H9 (cell line): Measurements from ENCODE around the gene HIP1. TPM values are rescaled to one million over a fixed set of nuclear protein-coding genes. Genes with fewer than 3 reads are reported as not detected.
"Not testable (repeated sequence)": the region's sequence is repeated elsewhere in the genome, so short reads cannot be mapped to it uniquely, and the experiment has no call there.

Experiments used
- DNase-seq: peaks from one replicate; pipeline ENCODE4 v3.0.0-alpha.2; 2017
- H2AFZ ChIP-seq: one replicate; pipeline ENCODE4 v1.6.1; 2013; ENCODE audit warnings: mild to moderate bottlenecking, low read length, control low read depth, moderate library complexity
- H2AK5ac ChIP-seq: 2 replicates; pipeline ENCODE4 v1.6.1; 2013; ENCODE audit warnings: low read length, control low read depth, mixed read lengths; ENCODE audit not compliant: insufficient read length
- H2BK120ac ChIP-seq: one replicate; pipeline ENCODE4 v1.6.1; 2013; ENCODE audit warnings: low read depth, mild to moderate bottlenecking, low read length, control low read depth, inconsistent platforms; ENCODE audit not compliant: poor library complexity, severe bottlenecking
- H2BK12ac ChIP-seq: 2 replicates; pipeline ENCODE4 v1.6.1; 2013; ENCODE audit warnings: low read length, control low read depth, mixed read lengths, low read depth; ENCODE audit not compliant: insufficient read length
- H2BK15ac ChIP-seq: 2 replicates; pipeline ENCODE4 v1.6.1; 2013; ENCODE audit warnings: low read depth, low read length, control low read depth
- H2BK20ac ChIP-seq: one replicate; pipeline ENCODE4 v1.6.1; 2013; ENCODE audit warnings: low read depth, mild to moderate bottlenecking, low read length, control low read depth, inconsistent platforms; ENCODE audit not compliant: poor library complexity, severe bottlenecking
- H2BK5ac ChIP-seq: 2 replicates; pipeline ENCODE4 v1.6.1; 2013; ENCODE audit warnings: low read length, control low read depth, mixed read lengths; ENCODE audit not compliant: insufficient read length
- H3K14ac ChIP-seq: 2 replicates; pipeline ENCODE4 v1.6.1; 2013; ENCODE audit warnings: low read length, control low read depth; ENCODE audit not compliant: insufficient read depth
- H3K18ac ChIP-seq: 2 replicates; pipeline ENCODE4 v1.6.1; 2013; ENCODE audit warnings: low read depth, mild to moderate bottlenecking, mixed read lengths, low read length, control low read depth; ENCODE audit not compliant: insufficient read length
- H3K23ac ChIP-seq: 2 replicates; pipeline ENCODE4 v1.6.1; 2013; ENCODE audit warnings: low read length, control low read depth, mixed read lengths, low read depth; ENCODE audit not compliant: insufficient read length
- H3K23me2 ChIP-seq: 2 replicates; pipeline ENCODE4 v1.6.1; 2013; ENCODE audit warnings: low read depth, mild to moderate bottlenecking, mixed read lengths, low read length, control low read depth; ENCODE audit not compliant: insufficient read length, poor library complexity, severe bottlenecking
- H3K27ac ChIP-seq: 2 replicates; pipeline ENCODE4 v1.5.1; 2013; ENCODE audit warnings: low read length, control low read depth, mixed read lengths, low read depth; ENCODE audit not compliant: insufficient read length
- H3K27me3 ChIP-seq: 2 replicates; pipeline ENCODE4 v1.6.1; 2013; ENCODE audit warnings: low read length, control low read depth, inconsistent platforms; ENCODE audit not compliant: insufficient read depth
- H3K4ac ChIP-seq: 2 replicates; pipeline ENCODE4 v1.6.1; 2013; ENCODE audit warnings: low read depth, mild to moderate bottlenecking, control low read depth, inconsistent platforms, low read length, moderate library complexity
- H3K4me1 ChIP-seq: 2 replicates; pipeline ENCODE4 v1.6.1; 2013; ENCODE audit warnings: low read length, control low read depth, inconsistent platforms; ENCODE audit not compliant: insufficient read depth
- H3K4me2 ChIP-seq: 2 replicates; pipeline ENCODE4 v1.6.1; 2013; ENCODE audit warnings: low read length, control low read depth, mixed read lengths; ENCODE audit not compliant: insufficient read length, insufficient read depth
- H3K56ac ChIP-seq: 2 replicates; pipeline ENCODE4 v1.6.1; 2013; ENCODE audit warnings: low read depth, mild to moderate bottlenecking, mixed read lengths, low read length, control low read depth; ENCODE audit not compliant: insufficient read length
- H3K79me1 ChIP-seq: 2 replicates; pipeline ENCODE4 v1.6.1; 2013; ENCODE audit warnings: low read depth, mild to moderate bottlenecking, moderate library complexity, low read length, control low read depth, inconsistent platforms; ENCODE audit not compliant: insufficient read depth, poor library complexity, severe bottlenecking
- H3K79me2 ChIP-seq: 2 replicates; pipeline ENCODE4 v1.6.1; 2013; ENCODE audit warnings: low read length, control low read depth, inconsistent platforms; ENCODE audit not compliant: insufficient read depth
- H3K9ac ChIP-seq: 2 replicates; pipeline ENCODE4 v1.6.1; 2013; ENCODE audit warnings: low read length, control low read depth, mixed read lengths; ENCODE audit not compliant: insufficient read length; ENCODE audit errors: extremely low read depth
- H3K9me3 ChIP-seq: one replicate; pipeline ENCODE4 v1.6.1; 2013; ENCODE audit warnings: low read depth, low read length, inconsistent platforms; ENCODE audit not compliant: control insufficient read depth
- H3T11ph ChIP-seq: one replicate; pipeline ENCODE4 v1.6.1; 2013; ENCODE audit warnings: mild to moderate bottlenecking, low read length, control low read depth, inconsistent platforms
- H4K20me1 ChIP-seq: one replicate; pipeline ENCODE4 v1.6.1; 2013; ENCODE audit not compliant: control insufficient read depth, insufficient read length, insufficient read depth
- H4K5ac ChIP-seq: 2 replicates; pipeline ENCODE4 v1.6.1; 2013; ENCODE audit warnings: low read depth, mild to moderate bottlenecking, mixed read lengths, low read length, control low read depth; ENCODE audit not compliant: insufficient read length
- H4K8ac ChIP-seq: replicated peaks from 2 replicates; pipeline ENCODE4 v1.6.1; 2013; ENCODE audit warnings: low read length, control low read depth, mixed read lengths, low read depth; ENCODE audit not compliant: insufficient read length
- H4K91ac ChIP-seq: 2 replicates; pipeline ENCODE4 v1.6.1; 2013; ENCODE audit warnings: low read depth, mild to moderate bottlenecking, moderate library complexity, mixed read lengths, low read length, control low read depth; ENCODE audit not compliant: insufficient read length
- H3K27ac Mint-ChIP-seq, 3 experiments: 2 replicates in 2 of 3; 3 replicates in 1 of 3; pipeline ENCODE4 v1.8.0; 2020 to 2021; ENCODE audit warnings: mixed read lengths in 3 of 3, mild to moderate bottlenecking in 1 of 3, moderate library complexity in 1 of 3
- H3K27me3 Mint-ChIP-seq: 2 replicates; pipeline ENCODE4 v1.8.0; 2021; ENCODE audit warnings: low read depth, mild to moderate bottlenecking, moderate library complexity, mixed read lengths
- H3K36me3 Mint-ChIP-seq, 3 experiments: 2 replicates in 2 of 3; 3 replicates in 1 of 3; pipeline ENCODE4 v1.8.0; 2020 to 2021; ENCODE audit warnings: low read depth in 3 of 3, mixed read lengths in 3 of 3; ENCODE audit not compliant: insufficient read depth in 1 of 3
- H3K4me1 Mint-ChIP-seq, 2 experiments: 2 replicates each; pipeline ENCODE4 v1.8.0; 2020; ENCODE audit warnings: mixed read lengths in 2 of 2
- H3K4me3 Mint-ChIP-seq, 2 experiments: 2 replicates in 1 of 2; 3 replicates in 1 of 2; pipeline ENCODE4 v1.8.0; 2020 to 2021; ENCODE audit warnings: mild to moderate bottlenecking in 2 of 2, mixed read lengths in 2 of 2, moderate library complexity in 1 of 2
- H3K9me3 Mint-ChIP-seq, 2 experiments: 2 replicates in 1 of 2; 3 replicates in 1 of 2; pipeline ENCODE4 v1.8.0; 2020; ENCODE audit warnings: mild to moderate bottlenecking in 2 of 2, mixed read lengths in 2 of 2, moderate library complexity in 1 of 2
- WGBS: extraction: QIAGEN DNeasy Blood & Tissue Kit; methylation state at CpG from one replicate; pipeline ENCODE4 v1.1.7; 2013; ENCODE audit warnings: missing lambda C conversion rate, low lambda C conversion rate, mixed read lengths; ENCODE audit not compliant: insufficient read length; ENCODE audit errors: extremely low coverage; 5-methylcytosine and 5-hydroxymethylcytosine counted together
- total RNA-seq: library from RNA; stranded (reverse); gene quantifications from 2 replicates; pipeline ENCODE4 v1.2.1, GENCODE V29; 2021
- TF ChIP-seq, protein P1 (sequence below): fragments of 200-600 bp; sonication (generic); conservative IDR thresholded peaks from 3 replicates; pipeline ENCODE4 v1.8.0; 2021; ENCODE audit warnings: antibody characterized with exemption, mild to moderate bottlenecking

Gene HIP1
- total RNA-seq, 1 experiment from 2014 or later = 87.5 TPM

DNA sequence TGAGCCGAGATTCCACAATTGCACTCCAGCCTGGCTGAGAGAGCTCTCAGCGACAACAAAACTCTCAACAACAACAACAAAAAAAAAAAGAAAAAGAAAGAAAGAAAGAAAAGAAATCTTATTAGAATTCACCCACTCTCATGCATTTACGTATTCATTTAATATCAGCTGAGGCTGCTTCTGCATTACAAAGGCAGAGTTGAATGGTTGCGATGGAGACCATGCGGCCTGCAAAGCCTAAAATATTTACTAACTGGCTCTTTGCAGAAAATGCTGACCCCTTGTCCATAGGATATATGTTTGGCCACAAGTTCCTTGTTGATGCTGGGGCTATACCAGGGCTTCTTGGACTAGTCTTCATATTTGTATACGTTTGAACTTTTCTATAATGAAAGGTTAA lies 137.2 kb downstream of the HIP1 start:
- no peak overlapping the region for H3K18ac ChIP-seq
- no peak overlapping the region for H2BK15ac ChIP-seq
- H2AFZ ChIP-seq = no peak overlapping the region
- no peak overlapping the region for H2BK120ac ChIP-seq
- no peaks in the 10 kb centered on the region for H3K79me2 ChIP-seq
- no peak overlapping the region for H3K9ac ChIP-seq
- H4K5ac ChIP-seq = no peak overlapping the region
- H2BK12ac ChIP-seq = no peak overlapping the region
- TF ChIP-seq, protein P1, sequence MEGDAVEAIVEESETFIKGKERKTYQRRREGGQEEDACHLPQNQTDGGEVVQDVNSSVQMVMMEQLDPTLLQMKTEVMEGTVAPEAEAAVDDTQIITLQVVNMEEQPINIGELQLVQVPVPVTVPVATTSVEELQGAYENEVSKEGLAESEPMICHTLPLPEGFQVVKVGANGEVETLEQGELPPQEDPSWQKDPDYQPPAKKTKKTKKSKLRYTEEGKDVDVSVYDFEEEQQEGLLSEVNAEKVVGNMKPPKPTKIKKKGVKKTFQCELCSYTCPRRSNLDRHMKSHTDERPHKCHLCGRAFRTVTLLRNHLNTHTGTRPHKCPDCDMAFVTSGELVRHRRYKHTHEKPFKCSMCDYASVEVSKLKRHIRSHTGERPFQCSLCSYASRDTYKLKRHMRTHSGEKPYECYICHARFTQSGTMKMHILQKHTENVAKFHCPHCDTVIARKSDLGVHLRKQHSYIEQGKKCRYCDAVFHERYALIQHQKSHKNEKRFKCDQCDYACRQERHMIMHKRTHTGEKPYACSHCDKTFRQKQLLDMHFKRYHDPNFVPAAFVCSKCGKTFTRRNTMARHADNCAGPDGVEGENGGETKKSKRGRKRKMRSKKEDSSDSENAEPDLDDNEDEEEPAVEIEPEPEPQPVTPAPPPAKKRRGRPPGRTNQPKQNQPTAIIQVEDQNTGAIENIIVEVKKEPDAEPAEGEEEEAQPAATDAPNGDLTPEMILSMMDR = no peak
- no peak overlapping the region for H3K4me2 ChIP-seq
- Mint-ChIP-seq H3K9me3 (no peaks in the 10 kb centered on the region; a peak in 1 of 5 replicates), H3K27ac (peak overlapping the region; percentile 39 to 89 (median 76); a peak in 5 of 7 replicates), H3K4me1 (peaks cover 42 to 60% of the 10 kb centered on the region in 2 experiments), H3K4me3 (no peak overlapping the region), H3K36me3 (peaks cover 8 to 42% (median 32%) of the 10 kb centered on the region in 3 experiments; a peak in 5 of 7 replicates), H3K27me3 (no peaks in the 10 kb centered on the region; the same call in 1 of the 2 replicates)
- H3K4me1 ChIP-seq = no peaks in the 10 kb centered on the region
- H3K79me1 ChIP-seq = no peaks in the 10 kb centered on the region
- WGBS = no CpG with 5 or more reads among the region's 6 CpGs
- no peak overlapping the region for H2AK5ac ChIP-seq
- no peaks in the 10 kb centered on the region for H3K9me3 ChIP-seq
- no peak overlapping the region for H3T11ph ChIP-seq
- no peaks in the 10 kb centered on the region for H3K27me3 ChIP-seq
- no peak overlapping the region for H3K56ac ChIP-seq
- H3K27ac ChIP-seq = no peak overlapping the region
- H4K20me1 ChIP-seq = no peaks in the 10 kb centered on the region
- no peak overlapping the region for H4K8ac ChIP-seq
- H3K23ac ChIP-seq = no peak overlapping the region
- no peak overlapping the region for H3K14ac ChIP-seq
- no peaks in the 10 kb centered on the region for H3K23me2 ChIP-seq
- H2BK20ac ChIP-seq = no peak overlapping the region
- H2BK5ac ChIP-seq = no peak overlapping the region
- H4K91ac ChIP-seq = no peak overlapping the region
- no peak for DNase-seq
- H3K4ac ChIP-seq = no peak overlapping the region

DNA sequence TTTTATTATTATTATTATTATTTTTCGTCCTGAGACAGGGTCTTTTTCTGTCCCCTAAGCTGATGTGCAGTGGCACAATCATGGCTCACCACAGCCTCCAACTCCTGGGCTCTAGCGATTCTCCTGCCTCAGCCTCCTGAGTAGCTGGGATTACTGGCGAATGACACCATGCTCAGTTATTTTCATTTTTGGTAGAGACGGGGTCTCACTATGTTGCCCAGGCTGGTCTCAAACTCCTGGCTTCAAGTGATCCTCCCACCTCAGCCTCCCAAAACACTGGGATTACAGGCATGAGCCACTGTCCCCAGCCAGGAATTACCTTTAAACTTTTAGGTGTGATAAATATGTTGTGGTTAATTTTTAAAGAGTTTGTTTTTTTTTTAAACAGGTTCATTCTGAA lies 138.0 kb downstream of the HIP1 start:
- H3K14ac ChIP-seq, H3T11ph ChIP-seq, H4K20me1 ChIP-seq, H2BK5ac ChIP-seq, H4K5ac ChIP-seq, H2BK15ac ChIP-seq, H4K8ac ChIP-seq, H2AFZ ChIP-seq, H3K23ac ChIP-seq, H3K56ac ChIP-seq, H3K4me3 Mint-ChIP-seq, DNase-seq, H2AK5ac ChIP-seq, H3K4me2 ChIP-seq, H4K91ac ChIP-seq, H2BK12ac ChIP-seq, H3K27ac ChIP-seq, H2BK120ac ChIP-seq, H3K9me3 Mint-ChIP-seq, H3K18ac ChIP-seq, H3K79me2 ChIP-seq, H3K4ac ChIP-seq, H3K9me3 ChIP-seq, H3K27me3 Mint-ChIP-seq, H3K79me1 ChIP-seq, H3K23me2 ChIP-seq, H3K27me3 ChIP-seq, H3K4me1 ChIP-seq, H3K9ac ChIP-seq, H2BK20ac ChIP-seq: not testable (repeated sequence)
- Mint-ChIP-seq H3K36me3 (peaks cover 9 to 45% (median 27%) of the 10 kb centered on the region in 3 experiments; a peak in 5 of 7 replicates), H3K27ac (peak overlapping the region in 1 of 3 experiments; percentile 80; a peak in 2 of 7 replicates), H3K4me1 (peaks cover 42 to 61% of the 10 kb centered on the region in 2 experiments)
- WGBS = no CpG with 5 or more reads among the region's 4 CpGs
